Calu3 (cell line): ENCODE results near the gene TAF1B. TPM values are rescaled to one million over a fixed set of nuclear protein-coding genes. Genes with fewer than 3 reads are reported as not detected.

Experiments
- BruUV-seq: library from RNA; stranded (reverse); fragments of 400-500 nt; replicated peaks from 2 replicates; lab custom pipeline; 2021; lab: Mats Ljungman, UMichigan
- CTCF ChIA-PET: fragments of 300-600 bp; sonication (Branson Sonifier 250); formaldehyde crosslinking; loops from one replicate; lab custom pipeline; 2022; ENCODE audit warnings: antibody characterized with exemption; lab: Charles Lee
- DNase-seq: peaks from one replicate; pipeline ENCODE4 v3.0.0; 2022
- H3K27ac Mint-ChIP-seq: one replicate; pipeline ENCODE4 v1.8.0; 2022; ENCODE audit warnings: mixed read lengths; ENCODE audit not compliant: unreplicated experiment
- H3K27me3 Mint-ChIP-seq: one replicate; pipeline ENCODE4 v1.8.0; 2022; ENCODE audit warnings: mixed read lengths; ENCODE audit not compliant: unreplicated experiment
- H3K36me3 Mint-ChIP-seq: one replicate; pipeline ENCODE4 v1.8.0; 2022; ENCODE audit warnings: mild to moderate bottlenecking, moderate library complexity, mixed read lengths; ENCODE audit not compliant: insufficient read depth, unreplicated experiment
- H3K4me1 Mint-ChIP-seq: one replicate; pipeline ENCODE4 v1.8.0; 2022; ENCODE audit warnings: mild to moderate bottlenecking, low read depth, mixed read lengths; ENCODE audit not compliant: unreplicated experiment
- H3K4me3 Mint-ChIP-seq: one replicate; pipeline ENCODE4 v1.8.0; 2022; ENCODE audit warnings: mild to moderate bottlenecking, low read depth, moderate library complexity, mixed read lengths; ENCODE audit not compliant: unreplicated experiment
- H3K9me3 Mint-ChIP-seq: one replicate; pipeline ENCODE4 v1.8.0; 2022; ENCODE audit warnings: low read depth, mixed read lengths; ENCODE audit not compliant: unreplicated experiment
- CTCF ChIP-seq: fragments of 200-600 bp; IDR thresholded peaks from one replicate; pipeline ENCODE4 v1.8.0; 2022; ENCODE audit warnings: antibody characterized with exemption; ENCODE audit not compliant: unreplicated experiment
- intact Hi-C: fragments of 100-400 bp; cut with micrococcal nuclease; formaldehyde crosslinking; loops from one replicate; pipeline ENCODE4 v1.10.0; 2022; ENCODE audit not compliant: unreplicated experiment
- total RNA-seq: library from RNA; stranded (reverse); gene quantifications from 2 replicates; pipeline ENCODE4 v1.2.3, GENCODE V29; 2022

The TAF1B gene
- total RNA-seq, 1 experiment from 2014 or later: 23.0 TPM

- H3K4me1 Mint-ChIP-seq: peaks cover 40% of the 10 kb centered on the region
- H3K36me3 Mint-ChIP-seq: no peaks in the 10 kb centered on the region
- no TSS peak for BruUV-seq
- peak; percentile 83 for DNase-seq
- H3K27ac Mint-ChIP-seq: no peak overlapping the region
- no peak overlapping the region for H3K4me3 Mint-ChIP-seq
- CTCF ChIA-PET: interaction anchor here (0.7 to 2.1 kb wide), 6 partner anchors 23 to 208 kb away, joined by 3 to 9 read pairs (median 4); partner anchors contain the start of gene TAF1B
- no peaks in the 10 kb centered on the region for H3K27me3 Mint-ChIP-seq
- intact Hi-C loops: loop anchor here (2.0 to 5.0 kb wide), 3 partner anchors 84 to 234 kb away; no protein-coding TSS in a partner anchor
- TF ChIP-seq CTCF: peak; percentile 90
- no peaks in the 10 kb centered on the region for H3K9me3 Mint-ChIP-seq
These were observed 29.8 kb upstream of the TAF1B start for GRCh38 chr2:9813312-9814128.

GRCh38 chr2:9814129-9814868, 29.0 kb upstream of the TAF1B start:
- no peaks in the 10 kb centered on the region for H3K36me3 Mint-ChIP-seq
- CTCF ChIA-PET: interaction anchor here (0.7 to 2.1 kb wide), 6 partner anchors 22 to 208 kb away, joined by 3 to 9 read pairs (median 4); partner anchors contain the start of gene TAF1B
- DNase-seq: no peak
- no peaks in the 10 kb centered on the region for H3K27me3 Mint-ChIP-seq
- no peak overlapping the region for H3K27ac Mint-ChIP-seq
- no peak overlapping the region for H3K4me3 Mint-ChIP-seq
- no peak for TF ChIP-seq CTCF
- no peaks in the 10 kb centered on the region for H3K9me3 Mint-ChIP-seq
- H3K4me1 Mint-ChIP-seq: peaks cover 34% of the 10 kb centered on the region
- BruUV-seq: no TSS peak
- intact Hi-C loops: loop anchor here (2.0 to 5.0 kb wide), 3 partner anchors 83 to 233 kb away; no protein-coding TSS in a partner anchor

GRCh38 chr2:9815076-9815475, 28.2 kb upstream of the TAF1B start:
- Mint-ChIP-seq H3K4me1 (peaks cover 33% of the 10 kb centered on the region), H3K36me3 (no peaks in the 10 kb centered on the region), H3K27ac (no peak overlapping the region), H3K4me3 (no peak overlapping the region), H3K9me3 (no peaks in the 10 kb centered on the region), H3K27me3 (no peaks in the 10 kb centered on the region)
- intact Hi-C loops: loop anchor here (2.0 kb wide), 1 partner anchor 100 kb away; no protein-coding TSS in a partner anchor
- BruUV-seq: no TSS peak
- no peak for TF ChIP-seq CTCF
- CTCF ChIA-PET: interaction anchor here (0.6 to 1.0 kb wide), 2 partner anchors 28 to 233 kb away, joined by 3 to 4 read pairs; partner anchors contain the start of gene TAF1B
- no peak for DNase-seq

GRCh38 chr2:9815844-9816279, 27.4 kb upstream of the TAF1B start:
- intact Hi-C loops: loop anchor here (2.0 kb wide), 1 partner anchor 99 kb away; no protein-coding TSS in a partner anchor
- no TSS peak for BruUV-seq
- no peak for TF ChIP-seq CTCF
- Mint-ChIP-seq H3K27ac (no peak overlapping the region), H3K9me3 (no peaks in the 10 kb centered on the region), H3K27me3 (no peaks in the 10 kb centered on the region), H3K36me3 (no peaks in the 10 kb centered on the region), H3K4me3 (no peak overlapping the region), H3K4me1 (peaks cover 40% of the 10 kb centered on the region)
- no peak for DNase-seq
- CTCF ChIA-PET: interaction anchor here (1.0 kb wide), 1 partner anchor 28 kb away, joined by 3 read pairs; the partner anchor contains the start of gene TAF1B
